ENCODE results near the gene HDGFL3.

GRCh38 chr15:83203543-83203942 is 4.1 kb downstream of the HDGFL3 start:
- TF ChIP-seq SMC3 (conservative IDR thresholded peaks at IDR 0.05; ENCODE audit: insufficient read depth, low read depth, low read length) (no peak), NCOA6 (IDR thresholded peaks at IDR 0.05) (no peak), ELF4 (CRISPR knock-in tag; IDR thresholded peaks at IDR 0.05) (no peak), NFIC (IDR thresholded peaks at IDR 0.05) (no peak), HDAC6 (IDR thresholded peaks at IDR 0.05; ENCODE audit: low read depth, low read length) (no peak), MTA3 (IDR thresholded peaks at IDR 0.05; ENCODE audit: borderline replicate concordance) (no peak)
- TF ChIP-seq, protein P1, sequence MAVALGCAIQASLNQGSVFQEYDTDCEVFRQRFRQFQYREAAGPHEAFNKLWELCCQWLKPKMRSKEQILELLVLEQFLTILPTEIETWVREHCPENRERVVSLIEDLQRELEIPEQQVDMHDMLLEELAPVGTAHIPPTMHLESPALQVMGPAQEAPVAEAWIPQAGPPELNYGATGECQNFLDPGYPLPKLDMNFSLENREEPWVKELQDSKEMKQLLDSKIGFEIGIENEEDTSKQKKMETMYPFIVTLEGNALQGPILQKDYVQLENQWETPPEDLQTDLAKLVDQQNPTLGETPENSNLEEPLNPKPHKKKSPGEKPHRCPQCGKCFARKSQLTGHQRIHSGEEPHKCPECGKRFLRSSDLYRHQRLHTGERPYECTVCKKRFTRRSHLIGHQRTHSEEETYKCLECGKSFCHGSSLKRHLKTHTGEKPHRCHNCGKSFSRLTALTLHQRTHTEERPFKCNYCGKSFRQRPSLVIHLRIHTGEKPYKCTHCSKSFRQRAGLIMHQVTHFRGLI (CRISPR knock-in tag; IDR thresholded peaks at IDR 0.05): no peak
